Measurements from ENCODE around the gene ZNF444.
A peak's percentile ranks its signal among the peaks of the same experiment; 100 is the strongest.

Gene ZNF444

GRCh38 chr19:56142087-56142787 is 1.1 kb downstream of the ZNF444 start:
- TF ChIP-seq CTCF (IDR thresholded peaks at IDR 0.05; ENCODE audit: insufficient read depth, low read length, missing control alignments): no peak
- peak overlapping the region; percentile 66 for H3K4me3 ChIP-seq (ENCODE audit: low read depth, low read length)
- CTCF ChIA-PET: interaction anchor here (1.1 to 2.0 kb wide), 3 partner anchors 11 to 111 kb away, joined by 3 to 8 read pairs (median 4); no protein-coding TSS in a partner anchor
- POLR2A ChIA-PET: interaction anchor here (0.7 kb wide), 1 partner anchor 17 kb away, joined by 4 read pairs; no protein-coding TSS in a partner anchor
- no peak for DNase-seq (ENCODE audit: low read depth, low spot score)

DNA sequence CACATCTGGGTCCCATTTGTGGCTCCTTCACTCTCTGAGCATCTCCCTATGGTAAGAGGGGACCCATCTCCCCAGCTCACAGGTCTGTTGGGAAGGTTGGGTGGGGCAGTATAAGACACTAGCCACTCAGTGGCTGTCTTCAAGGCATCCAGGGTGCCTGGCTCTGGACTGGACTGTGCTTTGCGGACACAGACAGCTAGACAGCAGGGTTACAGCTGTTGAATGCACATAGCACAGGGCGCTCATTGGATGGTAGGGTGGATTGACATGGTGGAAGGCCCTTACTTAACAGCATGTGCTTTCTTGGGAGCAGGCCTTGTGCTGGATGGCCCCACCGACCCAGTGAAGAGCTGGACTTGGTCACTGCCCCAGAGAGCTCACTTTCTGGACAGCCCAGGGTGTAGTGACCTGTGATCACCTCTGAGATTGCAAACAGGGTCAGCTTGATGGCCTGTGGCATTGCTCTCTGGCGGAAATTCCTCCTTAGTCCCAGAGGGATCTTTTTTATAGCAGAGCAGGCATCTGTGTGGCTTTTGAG is 1.9 kb downstream of the ZNF444 start:
- ChIA-PET CTCF (interaction anchor here (1.1 to 2.0 kb wide), 3 partner anchors 10 to 110 kb away, joined by 3 to 8 read pairs (median 4); no protein-coding TSS in a partner anchor), POLR2A (interaction anchor here (0.7 kb wide), 1 partner anchor 18 kb away, joined by 4 read pairs; no protein-coding TSS in a partner anchor)
- H3K4me3 ChIP-seq (ENCODE audit: low read depth, low read length): no peak overlapping the region
- TF ChIP-seq CTCF (IDR thresholded peaks at IDR 0.05; ENCODE audit: insufficient read depth, low read length, missing control alignments): no peak
- no peak for DNase-seq (ENCODE audit: low read depth, low spot score)

GRCh38 chr19:56144376-56144775 is 3.3 kb downstream of the ZNF444 start:
- CTCF ChIA-PET: no interaction called here
- DNase-seq (ENCODE audit: low read depth, low spot score): no peak
- POLR2A ChIA-PET: no interaction called here
- no peak overlapping the region for H3K4me3 ChIP-seq (ENCODE audit: low read depth, low read length)
- TF ChIP-seq CTCF (IDR thresholded peaks at IDR 0.05; ENCODE audit: insufficient read depth, low read length, missing control alignments): no peak

DNA sequence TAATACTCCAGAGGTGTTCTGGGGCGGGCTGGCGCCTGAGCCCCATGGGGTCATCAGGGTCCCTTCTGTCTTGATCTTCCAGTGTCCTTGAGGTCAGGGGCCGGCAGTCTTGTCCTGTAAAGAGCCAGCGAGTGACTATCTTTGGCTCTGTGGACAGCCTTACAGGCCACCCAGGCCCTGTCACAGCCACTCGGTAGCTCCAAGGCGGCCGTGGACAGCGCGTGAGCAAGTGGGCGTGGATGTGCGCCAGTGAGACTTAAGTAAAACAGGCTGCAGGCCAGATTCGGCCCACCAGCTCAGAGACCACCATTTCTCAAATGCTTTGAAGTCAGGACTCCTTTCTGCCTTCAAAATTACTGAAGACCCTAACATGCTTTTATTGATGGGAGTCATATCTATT is 3.7 kb downstream of the ZNF444 start:
- DNase-seq (ENCODE audit: low read depth, low spot score): no peak

DNA sequence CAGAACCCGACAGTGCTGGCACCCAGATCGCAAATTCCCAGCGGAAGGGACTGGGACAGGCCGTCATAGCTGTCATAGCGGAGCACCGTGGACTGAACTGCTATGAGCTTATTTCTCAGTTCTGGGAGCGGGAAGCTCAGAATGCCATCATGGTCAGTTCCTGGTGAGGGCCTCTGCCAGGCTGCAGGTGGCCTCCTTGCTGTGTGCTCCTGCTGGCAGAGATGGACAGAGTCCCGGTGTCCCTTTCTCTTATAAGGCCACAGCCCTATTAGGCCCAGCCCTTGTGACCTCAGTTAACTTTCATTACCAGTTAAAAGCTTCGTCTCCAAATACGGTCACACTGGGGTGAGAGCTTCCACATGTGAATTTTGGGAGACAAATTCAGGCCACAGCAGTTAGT is 4.6 kb downstream of the ZNF444 start:
- CTCF ChIA-PET: interaction anchor here (0.8 to 1.2 kb wide), 3 partner anchors 9 to 107 kb away, joined by 3 read pairs; no protein-coding TSS in a partner anchor
- POLR2A ChIA-PET: no interaction called here
- no peak for TF ChIP-seq CTCF (IDR thresholded peaks at IDR 0.05; ENCODE audit: insufficient read depth, low read length, missing control alignments)
- no peak overlapping the region for H3K4me3 ChIP-seq (ENCODE audit: low read depth, low read length)
- no peak for DNase-seq (ENCODE audit: low read depth, low spot score)

More for the DNA sequence above, 3.7 kb downstream of the ZNF444 start:
- TF ChIP-seq CTCF (IDR thresholded peaks at IDR 0.05; ENCODE audit: insufficient read depth, low read length, missing control alignments): no peak
- H3K4me3 ChIP-seq (ENCODE audit: low read depth, low read length): no peak overlapping the region
- CTCF ChIA-PET: interaction anchor here (0.8 kb wide), 1 partner anchor 64 kb away, joined by 3 read pairs; no protein-coding TSS in a partner anchor
- POLR2A ChIA-PET: no interaction called here

- H3K4me3 ChIP-seq (ENCODE audit: low read depth, low read length): no peak overlapping the region
- no peak for DNase-seq (ENCODE audit: low read depth, low spot score)
- no peak for TF ChIP-seq CTCF (IDR thresholded peaks at IDR 0.05; ENCODE audit: insufficient read depth, low read length, missing control alignments)
- CTCF ChIA-PET: no interaction called here
- POLR2A ChIA-PET: interaction anchor here (0.7 kb wide), 1 partner anchor 11 kb away, joined by 3 read pairs; no protein-coding TSS in a partner anchor
Observed at GRCh38 chr19:56146904-56147303, 5.8 kb downstream of the ZNF444 start.

All from AG04449 (cell line).